ENCODE results near the gene PACRG. TPM values are rescaled to one million over a fixed set of nuclear protein-coding genes. Genes with fewer than 3 reads are reported as not detected.

Gene PACRG
- total RNA-seq, 1 experiment from 2014 or later: 0.26 TPM

DNA sequence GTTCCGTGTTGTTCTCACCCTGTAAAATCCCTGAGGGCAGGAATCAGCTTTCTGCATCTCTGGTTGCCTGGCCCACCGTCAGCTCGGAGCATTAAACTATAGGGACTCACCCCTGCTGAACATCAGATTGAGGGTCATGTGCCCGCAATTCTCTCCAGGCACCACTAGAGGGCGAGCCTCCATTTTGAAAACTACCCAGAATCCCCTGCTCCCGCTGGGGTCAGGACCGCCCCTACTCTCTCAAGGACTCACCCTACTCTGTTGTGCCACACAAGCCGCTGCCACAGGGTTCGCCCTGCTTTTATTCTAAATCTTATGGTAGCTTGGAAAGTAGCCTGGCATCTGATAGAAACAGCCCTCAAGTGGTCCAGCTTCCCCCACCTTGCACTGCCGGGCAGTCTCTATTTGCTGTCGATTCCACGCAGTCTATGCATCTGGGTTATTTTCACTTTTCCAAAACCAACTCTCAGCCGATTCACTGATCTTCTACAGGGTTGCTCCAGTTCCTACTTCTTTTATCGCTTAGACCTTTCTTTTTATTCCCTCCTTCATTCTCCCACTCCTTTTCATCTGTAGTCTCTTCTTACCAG lies 442.6 kb downstream of the PACRG start:
- Histone ChIP-seq H2BK15ac (ENCODE audit: low read depth, low read length) (no peak overlapping the region), H4K20me1 (ENCODE audit: control insufficient read depth, insufficient read depth, insufficient read length) (no peaks in the 10 kb centered on the region), H2BK12ac (ENCODE audit: insufficient read length, low read depth, low read length) (no peak overlapping the region), H3K79me1 (ENCODE audit: insufficient read depth, low read depth, low read length, poor library complexity, severe bottlenecking) (no peaks in the 10 kb centered on the region), H3K4me2 (ENCODE audit: insufficient read depth, insufficient read length, low read length) (no peak overlapping the region), H4K91ac (ENCODE audit: insufficient read length, low read depth, low read length) (no peak overlapping the region), H2BK20ac (ENCODE audit: low read depth, low read length, poor library complexity, severe bottlenecking) (no peak overlapping the region), H3K9ac (ENCODE audit: extremely low read depth, insufficient read length, low read length) (no peak overlapping the region), H3K27ac (ENCODE audit: insufficient read length, low read depth, low read length) (no peak overlapping the region), H3K23me2 (ENCODE audit: insufficient read length, low read depth, low read length, poor library complexity, severe bottlenecking) (no peaks in the 10 kb centered on the region), H3K18ac (ENCODE audit: insufficient read length, low read depth, low read length) (no peak overlapping the region), H2BK120ac (ENCODE audit: low read depth, low read length, poor library complexity, severe bottlenecking) (no peak overlapping the region), H3K14ac (ENCODE audit: insufficient read depth, low read length) (no peak overlapping the region), H4K5ac (ENCODE audit: insufficient read length, low read depth, low read length) (no peak overlapping the region), H3T11ph (ENCODE audit: low read length) (no peak overlapping the region), H2AFZ (ENCODE audit: low read length) (no peak overlapping the region), H2BK5ac (ENCODE audit: insufficient read length, low read length) (no peak overlapping the region), H3K4me1 (ENCODE audit: insufficient read depth, low read length) (no peaks in the 10 kb centered on the region), H3K56ac (ENCODE audit: insufficient read length, low read depth, low read length) (no peak overlapping the region), H2AK5ac (ENCODE audit: insufficient read length, low read length) (no peak overlapping the region), H3K9me3 (ENCODE audit: control insufficient read depth, low read depth, low read length) (no peaks in the 10 kb centered on the region), H3K27me3 (ENCODE audit: insufficient read depth, low read length) (no peaks in the 10 kb centered on the region), H3K79me2 (ENCODE audit: insufficient read depth, low read length) (no peaks in the 10 kb centered on the region), H3K4ac (ENCODE audit: low read depth, low read length) (no peak overlapping the region), H3K23ac (ENCODE audit: insufficient read length, low read depth, low read length) (no peak overlapping the region), H4K8ac (replicated peaks; ENCODE audit: insufficient read length, low read depth, low read length) (no peak overlapping the region)
- Mint-ChIP-seq H3K4me3 (no peak overlapping the region), H3K4me1 (peaks cover 4% of the 10 kb centered on the region in 2 experiments; a peak in 3 of 4 replicates), H3K9me3 (peaks cover 4 to 8% of the 10 kb centered on the region in 2 experiments; a peak in 3 of 5 replicates), H3K36me3 (ENCODE audit: insufficient read depth in 1 of 3, low read depth in 3 of 3) (peaks cover 0 to 9% (median 0%) of the 10 kb centered on the region in 3 experiments; a peak in 3 of 7 replicates), H3K27ac (no peak overlapping the region), H3K27me3 (ENCODE audit: low read depth) (peaks cover 1% of the 10 kb centered on the region; the same call in 1 of the 2 replicates)
- WGBS (ENCODE audit: extremely low coverage, insufficient read length, low lambda C conversion rate): no CpG with 5 or more reads among the region's 14 CpGs
- TF ChIP-seq, protein P1, sequence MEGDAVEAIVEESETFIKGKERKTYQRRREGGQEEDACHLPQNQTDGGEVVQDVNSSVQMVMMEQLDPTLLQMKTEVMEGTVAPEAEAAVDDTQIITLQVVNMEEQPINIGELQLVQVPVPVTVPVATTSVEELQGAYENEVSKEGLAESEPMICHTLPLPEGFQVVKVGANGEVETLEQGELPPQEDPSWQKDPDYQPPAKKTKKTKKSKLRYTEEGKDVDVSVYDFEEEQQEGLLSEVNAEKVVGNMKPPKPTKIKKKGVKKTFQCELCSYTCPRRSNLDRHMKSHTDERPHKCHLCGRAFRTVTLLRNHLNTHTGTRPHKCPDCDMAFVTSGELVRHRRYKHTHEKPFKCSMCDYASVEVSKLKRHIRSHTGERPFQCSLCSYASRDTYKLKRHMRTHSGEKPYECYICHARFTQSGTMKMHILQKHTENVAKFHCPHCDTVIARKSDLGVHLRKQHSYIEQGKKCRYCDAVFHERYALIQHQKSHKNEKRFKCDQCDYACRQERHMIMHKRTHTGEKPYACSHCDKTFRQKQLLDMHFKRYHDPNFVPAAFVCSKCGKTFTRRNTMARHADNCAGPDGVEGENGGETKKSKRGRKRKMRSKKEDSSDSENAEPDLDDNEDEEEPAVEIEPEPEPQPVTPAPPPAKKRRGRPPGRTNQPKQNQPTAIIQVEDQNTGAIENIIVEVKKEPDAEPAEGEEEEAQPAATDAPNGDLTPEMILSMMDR (conservative IDR thresholded peaks at IDR 0.05): peak; percentile 88
- peak; percentile 59 for DNase-seq
